ENCODE results near the gene SCUBE2. TPM values are rescaled to one million over a fixed set of nuclear protein-coding genes. Genes with fewer than 3 reads are reported as not detected.

The SCUBE2 gene
- total RNA-seq, 1 experiment from 2014 or later, result 1.9 TPM

GRCh38 chr11:9042488-9042887 is 48.9 kb downstream of the SCUBE2 start (continued):
- no peak for TF ChIP-seq AFF4 (CRISPR knock-in tag; IDR thresholded peaks at IDR 0.05; ENCODE audit: borderline replicate concordance)
- no peak for TF ChIP-seq ZNF512 (CRISPR knock-in tag; IDR thresholded peaks at IDR 0.05; ENCODE audit: borderline replicate concordance)
- no peak for TF ChIP-seq NR3C1 (CRISPR knock-in tag; conservative IDR thresholded peaks at IDR 0.05; ENCODE audit: low read depth)

GRCh38 chr11:9041747-9042146 is 49.7 kb downstream of the SCUBE2 start:
- ATAC-seq (no peak), DNase-seq (ENCODE audit: low spot score) (no peak)
- peaks cover 25% of the 10 kb centered on the region for H3K4me1 Mint-ChIP-seq
- no peak overlapping the region for H3K4me3 Mint-ChIP-seq
- no peaks in the 10 kb centered on the region for H3K36me3 Mint-ChIP-seq
- TF ChIP-seq ZNF423 (CRISPR knock-in tag; IDR thresholded peaks at IDR 0.05) (no peak), E2F5 (CRISPR knock-in tag; IDR thresholded peaks at IDR 0.05) (no peak), ARID4B (CRISPR knock-in tag; IDR thresholded peaks at IDR 0.05; ENCODE audit: borderline replicate concordance) (no peak), RORB (CRISPR knock-in tag; IDR thresholded peaks at IDR 0.05) (no peak), JUN (CRISPR knock-in tag; IDR thresholded peaks at IDR 0.05) (no peak), ATF3 (CRISPR knock-in tag; conservative IDR thresholded peaks at IDR 0.05) (no peak), NFATC4 (CRISPR knock-in tag; IDR thresholded peaks at IDR 0.05) (no peak)
- ChIA-PET POLR2A (interaction anchor here (0.6 kb wide), 1 partner anchor 152 kb away, joined by 5 read pairs; no protein-coding TSS in a partner anchor), CTCF (interaction anchor here (1.0 to 1.5 kb wide), 2 partner anchors 26 to 96 kb away, joined by 4 to 6 read pairs; no protein-coding TSS in a partner anchor)
- H3K27ac Mint-ChIP-seq, result no peak overlapping the region
- H3K9me3 Mint-ChIP-seq, result no peaks in the 10 kb centered on the region
- H3K27me3 Mint-ChIP-seq (ENCODE audit: low read depth), result no peaks in the 10 kb centered on the region

GRCh38 chr11:9040410-9040809 is 51.0 kb downstream of the SCUBE2 start:
- DNase-seq (ENCODE audit: low spot score) (no peak), ATAC-seq (no peak)
- Mint-ChIP-seq H3K4me1 (peaks cover 21% of the 10 kb centered on the region), H3K4me3 (no peak overlapping the region), H3K36me3 (no peaks in the 10 kb centered on the region), H3K27ac (no peak overlapping the region), H3K9me3 (no peaks in the 10 kb centered on the region), H3K27me3 (ENCODE audit: low read depth) (no peaks in the 10 kb centered on the region)
- POLR2A ChIA-PET, result no interaction called here
- CTCF ChIA-PET, result no interaction called here
- TF ChIP-seq ZNF263 (CRISPR knock-in tag; IDR thresholded peaks at IDR 0.05; ENCODE audit: low read depth) (no peak), AR (CRISPR knock-in tag; IDR thresholded peaks at IDR 0.05) (no peak), ZNF317 (CRISPR knock-in tag; IDR thresholded peaks at IDR 0.05; ENCODE audit: borderline replicate concordance, low read depth) (no peak)

All from WTC11 (cell line).